ENCODE measurements around the gene SEL1L.
"Not testable (repeated sequence)": the region's sequence is repeated elsewhere in the genome, so short reads cannot be mapped to it uniquely, and the experiment has no call there.

Gene SEL1L

GRCh38 chr14:81519200-81520011 is 14.2 kb downstream of the SEL1L start:
- in situ Hi-C loops (cut with HindIII; ENCODE audit: low sequenced_read_pairs), result no loop called here
- no peak for TF ChIP-seq CTCF (IDR thresholded peaks at IDR 0.05; ENCODE audit: low read depth, low read length, missing control alignments)
- DNase-seq (ENCODE audit: low read depth), result no peak
- no peak overlapping the region for H3K4me3 ChIP-seq (ENCODE audit: low read depth, low read length)

GRCh38 chr14:81517798-81518398 is 15.8 kb downstream of the SEL1L start:
- in situ Hi-C loops (cut with HindIII; ENCODE audit: low sequenced_read_pairs), result no loop called here
- no peak overlapping the region for H3K4me3 ChIP-seq (ENCODE audit: low read depth, low read length)
- no peak for TF ChIP-seq CTCF (IDR thresholded peaks at IDR 0.05; ENCODE audit: low read depth, low read length, missing control alignments)
- no peak for DNase-seq (ENCODE audit: low read depth)

GRCh38 chr14:81516986-81517797 is 16.5 kb downstream of the SEL1L start:
- TF ChIP-seq CTCF (IDR thresholded peaks at IDR 0.05; ENCODE audit: low read depth, low read length, missing control alignments), result no peak
- DNase-seq (ENCODE audit: low read depth), result no peak
- in situ Hi-C loops (cut with HindIII; ENCODE audit: low sequenced_read_pairs), result no loop called here
- no peak overlapping the region for H3K4me3 ChIP-seq (ENCODE audit: low read depth, low read length)

GRCh38 chr14:81515927-81516326 is 17.7 kb downstream of the SEL1L start:
- in situ Hi-C loops (cut with HindIII; ENCODE audit: low sequenced_read_pairs); DNase-seq (ENCODE audit: low read depth): not testable (repeated sequence)

GRCh38 chr14:81512826-81513225 is 20.8 kb downstream of the SEL1L start:
- H3K4me3 ChIP-seq (ENCODE audit: low read depth, low read length); in situ Hi-C loops (cut with HindIII; ENCODE audit: low sequenced_read_pairs); DNase-seq (ENCODE audit: low read depth): not testable (repeated sequence)

More at GRCh38 chr14:81515927-81516326, 17.7 kb downstream of the SEL1L start:
- H3K4me3 ChIP-seq (ENCODE audit: low read depth, low read length), result not testable (repeated sequence)

GRCh38 chr14:81511111-81511904 is 22.3 kb downstream of the SEL1L start:
- in situ Hi-C loops (cut with HindIII; ENCODE audit: low sequenced_read_pairs), result no loop called here
- no peak for DNase-seq (ENCODE audit: low read depth)
- no peak overlapping the region for H3K4me3 ChIP-seq (ENCODE audit: low read depth, low read length)
- TF ChIP-seq CTCF (IDR thresholded peaks at IDR 0.05; ENCODE audit: low read depth, low read length, missing control alignments), result no peak

GRCh38 chr14:81509838-81510452 is 23.7 kb downstream of the SEL1L start:
- DNase-seq (ENCODE audit: low read depth), result no peak
- in situ Hi-C loops (cut with HindIII; ENCODE audit: low sequenced_read_pairs), result no loop called here
- TF ChIP-seq CTCF (IDR thresholded peaks at IDR 0.05; ENCODE audit: low read depth, low read length, missing control alignments), result no peak
- H3K4me3 ChIP-seq (ENCODE audit: low read depth, low read length), result no peak overlapping the region
